ENCODE measurements around the gene ABAT. TPM values are rescaled to one million over a fixed set of nuclear protein-coding genes. Genes with fewer than 3 reads are reported as not detected.

Gene ABAT
- total RNA-seq, 4 donors from 2014 or later, result 9.6 to 24.0 (median 21.3) TPM

DNA sequence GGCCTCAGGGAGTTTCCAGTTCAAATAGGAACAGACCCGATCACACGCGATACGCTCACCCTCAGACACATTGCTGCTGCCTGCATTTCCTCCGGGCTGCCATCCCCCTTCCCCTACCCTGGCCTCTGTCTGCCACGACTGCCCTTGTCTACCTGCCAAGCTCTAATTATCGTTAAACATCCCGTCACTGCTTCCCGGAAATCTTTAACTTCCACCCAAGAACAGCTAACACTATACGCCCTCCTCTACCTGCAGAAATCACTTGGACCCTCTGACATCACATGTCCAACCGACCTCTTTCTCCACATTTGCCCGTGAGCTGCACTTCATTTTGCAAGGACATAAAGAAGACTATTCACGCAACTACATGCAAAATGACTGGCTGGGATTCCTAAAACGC lies 40.4 kb downstream of the ABAT start:
- TF ChIP-seq EP300 (IDR thresholded peaks at IDR 0.05), result no peak
- TF ChIP-seq POLR2A (IDR thresholded peaks at IDR 0.05), result no peak
- H3K27me3 ChIP-seq, result no peaks in the 10 kb centered on the region
- H3K27ac ChIP-seq, result no peak overlapping the region
- WGBS, 2 donors, result 75 to 80% methylated on average over 14 of the region's 14 CpGs
- peaks cover 0 to 4% (median 0%) of the 10 kb centered on the region in 4 donors for H3K4me1 ChIP-seq
- DNase-seq (ENCODE audit: low spot score in 2 of 2), result no peak
- H3K9me3 ChIP-seq, result peaks cover 0 to 14% (median 0%) of the 10 kb centered on the region in 4 donors
- no peak overlapping the region for H3K4me3 ChIP-seq
- peaks cover 0 to 34% (median 0%) of the 10 kb centered on the region in 3 donors for H3K36me3 ChIP-seq

DNA sequence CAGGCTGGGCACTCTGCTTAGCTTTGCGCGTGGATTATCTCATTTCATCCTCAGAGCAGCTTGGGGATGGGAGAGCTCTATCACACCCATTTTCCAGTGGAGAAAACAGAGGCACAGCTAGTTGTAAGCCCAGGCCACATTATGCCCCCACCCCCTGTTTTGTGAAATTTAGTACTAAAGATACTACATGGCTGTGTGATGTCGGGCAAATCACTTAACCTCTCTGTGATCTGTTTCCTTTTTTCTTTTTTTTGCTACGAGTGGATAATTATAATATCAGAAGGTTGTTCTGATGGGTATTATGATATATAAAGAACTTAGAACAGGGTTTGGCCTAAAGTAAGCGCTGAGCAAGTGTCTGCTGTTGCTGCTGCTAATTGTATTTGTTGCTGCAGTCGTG lies 41.6 kb downstream of the ABAT start:
- Histone ChIP-seq H3K27ac (no peak overlapping the region), H3K36me3 (peaks cover 0 to 34% (median 0%) of the 10 kb centered on the region in 3 donors), H3K4me3 (no peak overlapping the region), H3K9me3 (peaks cover 0 to 14% (median 0%) of the 10 kb centered on the region in 4 donors), H3K4me1 (peaks cover 0 to 12% (median 2%) of the 10 kb centered on the region in 4 donors), H3K27me3 (no peaks in the 10 kb centered on the region)
- no peak for DNase-seq (ENCODE audit: low spot score in 2 of 2)
- WGBS, 2 donors, result 91 to 92% methylated on average over 6 of the region's 6 CpGs
- TF ChIP-seq, protein P1, sequence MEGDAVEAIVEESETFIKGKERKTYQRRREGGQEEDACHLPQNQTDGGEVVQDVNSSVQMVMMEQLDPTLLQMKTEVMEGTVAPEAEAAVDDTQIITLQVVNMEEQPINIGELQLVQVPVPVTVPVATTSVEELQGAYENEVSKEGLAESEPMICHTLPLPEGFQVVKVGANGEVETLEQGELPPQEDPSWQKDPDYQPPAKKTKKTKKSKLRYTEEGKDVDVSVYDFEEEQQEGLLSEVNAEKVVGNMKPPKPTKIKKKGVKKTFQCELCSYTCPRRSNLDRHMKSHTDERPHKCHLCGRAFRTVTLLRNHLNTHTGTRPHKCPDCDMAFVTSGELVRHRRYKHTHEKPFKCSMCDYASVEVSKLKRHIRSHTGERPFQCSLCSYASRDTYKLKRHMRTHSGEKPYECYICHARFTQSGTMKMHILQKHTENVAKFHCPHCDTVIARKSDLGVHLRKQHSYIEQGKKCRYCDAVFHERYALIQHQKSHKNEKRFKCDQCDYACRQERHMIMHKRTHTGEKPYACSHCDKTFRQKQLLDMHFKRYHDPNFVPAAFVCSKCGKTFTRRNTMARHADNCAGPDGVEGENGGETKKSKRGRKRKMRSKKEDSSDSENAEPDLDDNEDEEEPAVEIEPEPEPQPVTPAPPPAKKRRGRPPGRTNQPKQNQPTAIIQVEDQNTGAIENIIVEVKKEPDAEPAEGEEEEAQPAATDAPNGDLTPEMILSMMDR (IDR thresholded peaks at IDR 0.05), result no peak
- TF ChIP-seq POLR2A (IDR thresholded peaks at IDR 0.05) (no peak), EP300 (IDR thresholded peaks at IDR 0.05) (no peak)

DNA sequence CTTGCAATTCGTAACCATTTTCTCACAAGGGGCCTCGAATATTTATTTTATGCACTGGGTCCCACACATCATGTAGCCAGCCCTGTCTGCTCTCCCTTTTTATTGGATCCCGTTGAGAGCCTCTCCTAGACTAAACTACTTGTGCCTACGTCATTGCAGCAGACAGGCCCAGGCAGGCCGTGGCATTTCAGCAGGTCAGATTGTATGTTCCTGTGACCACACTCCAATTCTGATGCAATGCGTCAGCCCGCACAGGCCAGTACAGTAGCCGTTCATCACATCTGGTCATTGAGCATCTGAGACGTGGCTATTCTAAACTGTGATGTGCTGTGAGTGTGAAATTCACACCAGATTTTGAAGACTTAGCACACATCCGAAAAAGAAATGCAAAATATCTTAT lies 42.2 kb downstream of the ABAT start:
- Histone ChIP-seq H3K4me3 (no peak overlapping the region), H3K4me1 (peaks cover 0 to 12% (median 2%) of the 10 kb centered on the region in 4 donors), H3K9me3 (peaks cover 0 to 14% (median 0%) of the 10 kb centered on the region in 4 donors), H3K27me3 (no peaks in the 10 kb centered on the region), H3K36me3 (peaks cover 0 to 34% (median 0%) of the 10 kb centered on the region in 3 donors), H3K27ac (no peak overlapping the region)
- TF ChIP-seq, protein P1 (IDR thresholded peaks at IDR 0.05), result no peak
- TF ChIP-seq EP300 (IDR thresholded peaks at IDR 0.05) (no peak), POLR2A (IDR thresholded peaks at IDR 0.05) (no peak)
- WGBS, 2 donors, result 86 to 90% methylated on average over 10 of the region's 10 CpGs
- DNase-seq (ENCODE audit: low spot score in 2 of 2), result no peak

DNA sequence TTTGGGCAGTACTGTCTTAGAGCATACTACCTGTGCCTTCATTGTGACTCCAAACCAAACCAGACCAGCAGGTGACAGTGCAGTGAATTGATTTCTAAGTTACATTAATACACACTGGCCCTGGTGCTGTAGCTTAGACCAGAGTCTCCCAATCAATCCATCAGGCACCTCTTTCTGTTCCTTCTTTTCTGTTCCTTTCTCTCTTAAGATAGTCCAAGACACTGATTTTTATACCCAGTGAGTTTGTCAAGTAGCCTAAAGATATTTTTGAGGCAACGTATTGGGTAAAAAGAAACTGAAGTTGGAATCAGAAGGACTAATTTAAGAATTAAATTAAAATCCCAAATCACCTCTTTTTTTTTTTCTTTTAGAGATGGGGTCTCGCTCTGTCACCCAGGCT lies 43.1 kb downstream of the ABAT start:
- 95 to 96% methylated on average over 2 of the region's 2 CpGs for WGBS, 2 donors
- Histone ChIP-seq H3K27me3 (no peaks in the 10 kb centered on the region), H3K27ac (no peak overlapping the region), H3K9me3 (peaks cover 0 to 14% (median 0%) of the 10 kb centered on the region in 4 donors), H3K4me3 (no peak overlapping the region), H3K36me3 (peaks cover 0 to 34% (median 0%) of the 10 kb centered on the region in 3 donors), H3K4me1 (peaks cover 0 to 12% (median 2%) of the 10 kb centered on the region in 4 donors)
- DNase-seq (ENCODE audit: low spot score in 2 of 2), result no peak
- TF ChIP-seq, protein P1 (IDR thresholded peaks at IDR 0.05), result no peak
- TF ChIP-seq EP300 (IDR thresholded peaks at IDR 0.05), result no peak
- TF ChIP-seq POLR2A (IDR thresholded peaks at IDR 0.05), result no peak

DNA sequence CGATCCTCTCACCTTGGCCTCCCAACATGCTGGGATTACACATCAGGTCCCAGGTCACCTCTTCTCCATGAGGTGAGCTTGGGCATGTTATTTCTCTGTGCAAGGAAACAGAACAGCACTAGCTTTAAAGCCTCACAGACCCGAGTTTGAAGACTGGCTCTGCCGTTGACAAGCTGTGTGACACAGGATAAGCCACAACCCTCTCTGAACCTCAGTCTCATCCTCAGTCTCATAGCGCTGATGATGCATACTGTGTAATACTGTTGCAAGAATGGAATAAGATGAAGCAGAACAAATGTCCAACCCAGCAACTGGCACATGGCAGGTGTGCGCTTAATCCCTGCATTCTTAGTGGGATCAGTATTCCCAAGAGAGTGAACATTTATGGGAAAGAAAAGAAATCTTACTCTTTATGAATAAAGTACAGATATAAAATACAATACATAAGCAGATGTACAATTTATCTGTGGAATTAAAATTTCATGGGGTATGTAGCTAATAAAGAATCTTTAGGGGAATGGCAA lies 43.5 kb downstream of the ABAT start:
- TF ChIP-seq, protein P1 (IDR thresholded peaks at IDR 0.05), result no peak
- TF ChIP-seq EP300 (IDR thresholded peaks at IDR 0.05), result no peak
- no peak for TF ChIP-seq POLR2A (IDR thresholded peaks at IDR 0.05)
- Histone ChIP-seq H3K27me3 (no peaks in the 10 kb centered on the region), H3K4me1 (peaks cover 0 to 12% (median 2%) of the 10 kb centered on the region in 4 donors), H3K36me3 (peaks cover 0 to 34% (median 0%) of the 10 kb centered on the region in 3 donors), H3K27ac (no peak overlapping the region), H3K4me3 (no peak overlapping the region), H3K9me3 (peaks cover 0 to 14% (median 0%) of the 10 kb centered on the region in 4 donors)
- no peak for DNase-seq (ENCODE audit: low spot score in 2 of 2)
- WGBS, 2 donors, result 95 to 99% methylated on average over 5 of the region's 5 CpGs

Data from tibial nerve (tissue), 4 donors.